Sigmoid colon (tissue), 7 donors: ENCODE data around the gene MAN2A2. TPM values are rescaled to one million over a fixed set of nuclear protein-coding genes. Genes with fewer than 3 reads are reported as not detected.

Experiments
- DNase-seq: peaks from one replicate; pipeline ENCODE4 v3.0.0-alpha.2; 2019
- H3K27ac ChIP-seq, 4 donors: fragments of 200-600 bp; sonication (generic); one replicate each; pipeline ENCODE4 v1.5.1; 2016 to 2019; ENCODE audit warnings: mild to moderate bottlenecking in 1 of 4
- H3K27me3 ChIP-seq, 3 donors: fragments of 200-600 bp; sonication (generic); one replicate each; pipeline ENCODE4 v1.5.1; 2019; ENCODE audit warnings: mild to moderate bottlenecking in 1 of 3
- H3K36me3 ChIP-seq, 4 donors: fragments of 200-600 bp; sonication (generic); one replicate each; pipeline ENCODE4 v1.5.1; 2016 to 2019
- H3K4me1 ChIP-seq, 4 donors: fragments of 200-600 bp; sonication (generic); one replicate each; pipeline ENCODE4 v1.5.1; 2017 to 2019
- H3K4me3 ChIP-seq, 4 donors: fragments of 200-600 bp; sonication (generic); one replicate each; pipeline ENCODE4 v1.5.1; 2017 to 2019; ENCODE audit warnings: mild to moderate bottlenecking in 2 of 4, moderate library complexity in 1 of 4
- H3K9me3 ChIP-seq, 4 donors: fragments of 200-600 bp in 3 of 4; sonication (generic) in 3 of 4; one replicate each; pipeline versions ENCODE4 v1.5.1 to v1.6.1; 2013 to 2019
- EP300 ChIP-seq, 4 donors: sonication (generic); formaldehyde crosslinking; IDR thresholded peaks; one replicate each; pipeline ENCODE4 v1.6.1; 2017; ENCODE audit warnings: antibody characterized with exemption in 4 of 4
- POLR2A ChIP-seq, 2 donors: fragments of 450-650 bp; IDR thresholded peaks; one replicate each; pipeline ENCODE4 v1.6.1; 2016; ENCODE audit warnings: antibody characterized with exemption in 2 of 2, mild to moderate bottlenecking in 2 of 2, moderate library complexity in 2 of 2
- POLR2AphosphoS5 ChIP-seq, 4 donors: sonication (generic); formaldehyde crosslinking; IDR thresholded peaks; one replicate each; pipeline ENCODE4 v1.6.1; 2017; ENCODE audit warnings: antibody characterized with exemption in 4 of 4
- WGBS, 2 donors: extraction: QIAGEN DNeasy Blood & Tissue Kit; methylation state at CpG; one replicate each; pipeline ENCODE4 v1.1.7; 2013; 5-methylcytosine and 5-hydroxymethylcytosine counted together
- intact Hi-C: fragments of 100-400 bp; cut with DNase I; formaldehyde crosslinking; loops from one replicate; pipeline ENCODE4 v1.15.1; 2023
- polyA plus RNA-seq, 3 donors: library from polyadenylated mRNA; stranded (reverse); fragments of 200-250 nt; gene quantifications; one replicate each; pipeline ENCODE4 v1.2.3, GENCODE V29; 2013
- total RNA-seq, 4 donors: library from RNA; depleted of rRNA; stranded (reverse); fragments of >200 nt; gene quantifications; one replicate each; pipeline ENCODE4 v1.1.0, GENCODE V29; 2016
- TF ChIP-seq, protein P1 (sequence below), 4 experiments: fragments of 450-650 bp in 3 of 4; fragments of 200-600 bp in 1 of 4; IDR thresholded peaks; one replicate each; pipeline ENCODE4 v1.5.1; 2016 to 2019; ENCODE audit warnings: antibody characterized with exemption in 4 of 4, mild to moderate bottlenecking in 3 of 4, moderate library complexity in 2 of 4
- donor health status: healthy with polysubstance abuse.
- donor health status: Bipolar disorder and iron deficiency.
- donor health status: healthy.

Gene MAN2A2
- total and polyA plus RNA-seq, 7 donors, result 3.7 to 57.6 (median 31.0) TPM

DNA sequence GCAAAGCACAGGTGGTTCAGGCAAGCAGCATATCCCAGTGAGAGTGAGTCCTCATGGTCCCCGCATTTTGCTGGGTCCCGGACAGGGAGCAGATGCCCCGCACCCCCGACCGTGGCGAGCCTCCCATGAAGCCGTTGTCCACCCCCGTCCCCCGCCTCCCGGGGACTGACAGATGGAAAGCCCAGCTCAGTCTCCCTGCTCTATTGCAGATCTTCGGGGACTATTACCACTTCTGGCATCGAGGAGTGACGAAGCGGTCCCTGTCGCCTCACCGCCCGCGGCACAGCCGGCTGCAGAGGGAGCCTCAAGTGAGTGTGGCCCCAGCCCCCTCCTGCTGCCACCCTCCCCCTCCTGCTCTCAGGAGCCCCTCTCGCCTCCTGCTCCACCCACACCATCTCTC, 27.1 kb upstream of the MAN2A2 start:
- intact Hi-C loops, result no loop called here
- H3K36me3 ChIP-seq, result peaks cover 47 to 56% (median 51%) of the 10 kb centered on the region in 4 donors

DNA sequence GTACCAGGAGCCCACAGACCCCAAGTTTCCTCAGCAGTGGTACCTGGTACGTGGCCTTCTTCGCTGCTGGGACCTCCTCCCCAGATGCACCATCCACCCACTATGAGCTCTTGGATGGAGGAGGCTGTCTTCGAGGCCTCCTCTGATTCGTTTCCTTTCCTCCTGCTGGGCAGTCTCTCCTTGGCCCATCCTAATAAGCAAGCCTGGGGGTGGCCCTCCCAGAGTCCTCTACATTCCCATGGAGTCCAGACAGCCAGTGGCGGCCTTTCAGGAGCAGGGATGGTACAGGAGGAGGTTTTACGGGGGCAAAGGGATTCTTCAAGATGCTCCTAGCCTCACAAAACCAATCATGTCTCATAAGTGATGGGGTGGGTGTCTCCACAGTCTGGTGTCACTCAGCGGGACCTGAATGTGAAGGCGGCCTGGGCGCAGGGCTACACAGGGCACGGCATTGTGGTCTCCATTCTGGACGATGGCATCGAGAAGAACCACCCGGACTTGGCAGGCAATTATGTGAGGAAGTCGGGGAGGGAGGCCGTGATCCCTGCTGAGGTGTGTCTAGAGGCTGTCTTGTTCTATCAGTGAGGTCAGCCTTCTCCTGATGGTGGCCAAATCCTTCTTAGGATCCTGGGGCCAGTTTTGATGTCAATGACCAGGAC, 26.5 kb upstream of the MAN2A2 start:
- DNase-seq, result no peak
- no peak for TF ChIP-seq POLR2A (IDR thresholded peaks at IDR 0.05)
- no peak for TF ChIP-seq EP300 (IDR thresholded peaks at IDR 0.05)
- TF ChIP-seq, protein P1, sequence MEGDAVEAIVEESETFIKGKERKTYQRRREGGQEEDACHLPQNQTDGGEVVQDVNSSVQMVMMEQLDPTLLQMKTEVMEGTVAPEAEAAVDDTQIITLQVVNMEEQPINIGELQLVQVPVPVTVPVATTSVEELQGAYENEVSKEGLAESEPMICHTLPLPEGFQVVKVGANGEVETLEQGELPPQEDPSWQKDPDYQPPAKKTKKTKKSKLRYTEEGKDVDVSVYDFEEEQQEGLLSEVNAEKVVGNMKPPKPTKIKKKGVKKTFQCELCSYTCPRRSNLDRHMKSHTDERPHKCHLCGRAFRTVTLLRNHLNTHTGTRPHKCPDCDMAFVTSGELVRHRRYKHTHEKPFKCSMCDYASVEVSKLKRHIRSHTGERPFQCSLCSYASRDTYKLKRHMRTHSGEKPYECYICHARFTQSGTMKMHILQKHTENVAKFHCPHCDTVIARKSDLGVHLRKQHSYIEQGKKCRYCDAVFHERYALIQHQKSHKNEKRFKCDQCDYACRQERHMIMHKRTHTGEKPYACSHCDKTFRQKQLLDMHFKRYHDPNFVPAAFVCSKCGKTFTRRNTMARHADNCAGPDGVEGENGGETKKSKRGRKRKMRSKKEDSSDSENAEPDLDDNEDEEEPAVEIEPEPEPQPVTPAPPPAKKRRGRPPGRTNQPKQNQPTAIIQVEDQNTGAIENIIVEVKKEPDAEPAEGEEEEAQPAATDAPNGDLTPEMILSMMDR (IDR thresholded peaks at IDR 0.05), result no peak
- no peak for TF ChIP-seq POLR2AphosphoS5 (IDR thresholded peaks at IDR 0.05)
- Histone ChIP-seq H3K4me1 (peaks cover 0 to 27% (median 20%) of the 10 kb centered on the region in 4 donors), H3K4me3 (no peak overlapping the region), H3K36me3 (peaks cover 47 to 62% (median 57%) of the 10 kb centered on the region in 4 donors), H3K27ac (no peak overlapping the region), H3K9me3 (no peaks in the 10 kb centered on the region), H3K27me3 (no peaks in the 10 kb centered on the region)
- 94 to 95% methylated on average over 15 of the region's 15 CpGs for WGBS, 2 donors
- intact Hi-C loops, result no loop called here

More for the DNA sequence above, 27.1 kb upstream of the MAN2A2 start:
- Histone ChIP-seq H3K4me3 (no peak overlapping the region), H3K4me1 (peaks cover 0 to 28% (median 20%) of the 10 kb centered on the region in 4 donors), H3K27me3 (no peaks in the 10 kb centered on the region), H3K27ac (no peak overlapping the region), H3K9me3 (no peaks in the 10 kb centered on the region)
- TF ChIP-seq, protein P1 (IDR thresholded peaks at IDR 0.05), result no peak
- TF ChIP-seq POLR2A (IDR thresholded peaks at IDR 0.05) (no peak), POLR2AphosphoS5 (IDR thresholded peaks at IDR 0.05) (no peak), EP300 (IDR thresholded peaks at IDR 0.05) (no peak)
- DNase-seq, result no peak
- WGBS, 2 donors, result 94 to 95% methylated on average over 20 of the region's 20 CpGs

DNA sequence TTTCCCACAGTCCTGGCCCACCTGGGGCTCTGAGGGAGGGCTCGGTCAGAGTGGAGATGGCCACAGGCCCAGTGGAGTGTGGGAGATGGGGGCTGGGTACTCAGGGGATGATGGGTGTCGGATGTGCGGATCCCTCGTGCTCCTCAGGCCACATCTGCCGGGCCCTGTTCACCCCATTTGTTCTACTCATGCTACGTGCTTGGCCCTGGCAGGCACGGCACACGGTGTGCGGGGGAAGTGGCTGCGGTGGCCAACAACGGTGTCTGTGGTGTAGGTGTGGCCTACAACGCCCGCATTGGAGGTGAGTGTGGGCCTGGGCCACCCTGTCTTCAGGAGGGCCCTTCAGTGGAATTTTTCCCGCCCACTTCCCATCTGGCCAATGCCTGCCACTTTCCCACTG, 25.8 kb upstream of the MAN2A2 start:
- no peak overlapping the region for H3K27ac ChIP-seq
- H3K27me3 ChIP-seq, result no peaks in the 10 kb centered on the region
- WGBS, 2 donors, result 94% methylated on average over 14 of the region's 14 CpGs
- H3K9me3 ChIP-seq, result no peaks in the 10 kb centered on the region
- no peak for DNase-seq
- intact Hi-C loops, result no loop called here
- TF ChIP-seq, protein P1 (IDR thresholded peaks at IDR 0.05), result no peak
- TF ChIP-seq EP300 (IDR thresholded peaks at IDR 0.05), result no peak
- TF ChIP-seq POLR2AphosphoS5 (IDR thresholded peaks at IDR 0.05), result no peak
- TF ChIP-seq POLR2A (IDR thresholded peaks at IDR 0.05), result no peak
- no peak overlapping the region for H3K4me3 ChIP-seq
- H3K4me1 ChIP-seq, result peaks cover 0 to 23% (median 18%) of the 10 kb centered on the region in 4 donors
- peaks cover 47 to 69% (median 61%) of the 10 kb centered on the region in 4 donors for H3K36me3 ChIP-seq

DNA sequence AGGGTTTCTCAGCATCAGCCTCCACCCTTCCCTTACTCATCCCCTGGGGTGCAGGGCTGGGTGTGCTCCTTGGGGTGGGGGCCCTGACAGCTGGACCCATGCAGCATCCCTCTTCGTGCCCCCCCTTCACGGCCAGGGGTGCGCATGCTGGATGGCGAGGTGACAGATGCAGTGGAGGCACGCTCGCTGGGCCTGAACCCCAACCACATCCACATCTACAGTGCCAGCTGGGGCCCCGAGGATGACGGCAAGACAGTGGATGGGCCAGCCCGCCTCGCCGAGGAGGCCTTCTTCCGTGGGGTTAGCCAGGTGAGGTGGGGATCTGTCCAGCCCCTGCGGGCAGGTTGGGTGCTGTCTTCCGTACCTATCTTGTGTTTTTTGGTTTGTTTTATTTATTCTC, 25.1 kb upstream of the MAN2A2 start:
- Histone ChIP-seq H3K4me3 (no peak overlapping the region), H3K9me3 (no peaks in the 10 kb centered on the region), H3K4me1 (peaks cover 0 to 17% (median 13%) of the 10 kb centered on the region in 4 donors), H3K27ac (no peak overlapping the region), H3K27me3 (no peaks in the 10 kb centered on the region), H3K36me3 (peaks cover 47 to 71% (median 61%) of the 10 kb centered on the region in 4 donors)
- DNase-seq, result no peak
- no peak for TF ChIP-seq EP300 (IDR thresholded peaks at IDR 0.05)
- TF ChIP-seq, protein P1 (IDR thresholded peaks at IDR 0.05), result no peak
- no peak for TF ChIP-seq POLR2AphosphoS5 (IDR thresholded peaks at IDR 0.05)
- TF ChIP-seq POLR2A (IDR thresholded peaks at IDR 0.05), result no peak
- WGBS, 2 donors, result 95 to 97% methylated on average over 14 of the region's 14 CpGs
- intact Hi-C loops, result no loop called here
